HEK293 (cell line): ENCODE data around the gene SRRM5.

Experiments used
- CTCF ChIP-seq: fragments of 450-650 bp; formaldehyde crosslinking; IDR thresholded peaks from 2 replicates; pipeline ENCODE4 v1.5.1; 2016; ENCODE audit warnings: missing biosample characterization, missing genetic modification characterization
- PBX3 ChIP-seq: sonication (generic); formaldehyde crosslinking; IDR thresholded peaks from 2 replicates; pipeline ENCODE4 v1.8.1; 2022; ENCODE audit warnings: mild to moderate bottlenecking, moderate library complexity, missing genetic modification reagents
- PRDM6 ChIP-seq: fragments of 450-650 bp; formaldehyde crosslinking; IDR thresholded peaks from 2 replicates; pipeline ENCODE4 v1.5.1; 2017; ENCODE audit warnings: missing biosample characterization, missing genetic modification characterization
- REST ChIP-seq: fragments of 450-650 bp; formaldehyde crosslinking; IDR thresholded peaks from 2 replicates; pipeline ENCODE4 v1.5.1; 2016; ENCODE audit warnings: missing biosample characterization, missing genetic modification characterization
- TCF7L2 ChIP-seq: IDR thresholded peaks from 2 replicates; pipeline ENCODE4 v1.6.1; 2011; ENCODE audit warnings: low read depth, mild to moderate bottlenecking, inconsistent platforms, low read length, moderate library complexity, borderline replicate concordance
- ZEB2 ChIP-seq: fragments of 450-650 bp; formaldehyde crosslinking; IDR thresholded peaks from 2 replicates; pipeline ENCODE4 v1.5.1; 2016; ENCODE audit warnings: missing biosample characterization, missing genetic modification characterization
- ZFP41 ChIP-seq: fragments of 450-650 bp; formaldehyde crosslinking; IDR thresholded peaks from 2 replicates; pipeline ENCODE4 v1.5.1; 2016; ENCODE audit warnings: missing biosample characterization, missing genetic modification characterization, borderline replicate concordance
- ZNF416 ChIP-seq: fragments of 450-650 bp; formaldehyde crosslinking; IDR thresholded peaks from 2 replicates; pipeline ENCODE4 v1.5.1; 2016; ENCODE audit warnings: missing biosample characterization, missing genetic modification characterization
- ZNF624 ChIP-seq: fragments of 450-650 bp; formaldehyde crosslinking; IDR thresholded peaks from 2 replicates; pipeline ENCODE4 v1.5.1; 2017; ENCODE audit warnings: missing biosample characterization, missing genetic modification characterization
- ZSCAN30 ChIP-seq: fragments of 450-650 bp; IDR thresholded peaks from 2 replicates; pipeline ENCODE4 v1.5.1; 2018; ENCODE audit warnings: missing biosample characterization, mild to moderate bottlenecking, missing genetic modification characterization, moderate library complexity

- TF ChIP-seq CTCF (tag by site-specific recombination) (no peak), REST (no peak), PRDM6 (tag by site-specific recombination) (no peak), ZNF416 (tag by site-specific recombination) (no peak), TCF7L2 (no peak), ZNF624 (tag by site-specific recombination) (no peak), PBX3 (CRISPR knock-in tag) (no peak), ZSCAN30 (tag by site-specific recombination) (no peak), ZEB2 (tag by site-specific recombination) (no peak), ZFP41 (tag by site-specific recombination) (no peak)
These were observed 46.1 kb downstream of the SRRM5 start for GRCh38 chr19:43658001-43658400.
